BJ (cell line): ENCODE results near the gene RLF. TPM values are rescaled to one million over a fixed set of nuclear protein-coding genes. Genes with fewer than 3 reads are reported as not detected.

Source experiments
- CTCF ChIA-PET: fragments of 350-600 bp; formaldehyde crosslinking; extraction: SDS; loops from one replicate; lab custom pipeline; 2021; ENCODE audit warnings: antibody characterized with exemption, inconsistent platforms; lab: Yijun Ruan, JAX
- POLR2A ChIA-PET: fragments of 300-600 bp; sonication (Branson Sonifier 250); formaldehyde crosslinking; extraction: SDS; loops from one replicate; lab custom pipeline; 2021; ENCODE audit warnings: antibody characterized with exemption; lab: Charles Lee
- DNase-seq: peaks from one replicate; pipeline ENCODE4 v3.0.0-alpha.2; 2011; ENCODE audit warnings: low read depth
- H3K27me3 ChIP-seq: 2 replicates; pipeline ENCODE4 v1.6.0; 2011; ENCODE audit warnings: low read length; ENCODE audit not compliant: control insufficient read depth, insufficient read depth
- H3K36me3 ChIP-seq: 2 replicates; pipeline ENCODE4 v1.5.1; 2011; ENCODE audit warnings: low read length; ENCODE audit not compliant: control insufficient read depth, insufficient read depth
- H3K4me3 ChIP-seq: 2 replicates; pipeline ENCODE4 v1.5.1; 2011; ENCODE audit warnings: low read depth, mild to moderate bottlenecking, control low read depth, low read length
- polyA plus RNA-seq: library from polyadenylated mRNA; depleted of rRNA; stranded (reverse); fragments of >200 nt; gene quantifications from 2 replicates; pipeline ENCODE4 v1.2.3, GENCODE V29; 2011
- TF ChIP-seq, protein P1 (sequence below): IDR thresholded peaks from 2 replicates; pipeline ENCODE4 v1.5.1; 2011; ENCODE audit warnings: low read depth, mild to moderate bottlenecking, control low read depth, inconsistent platforms, low read length, moderate library complexity; ENCODE audit not compliant: insufficient read depth

RLF gene
- polyA plus RNA-seq, 1 experiment = 4.1 TPM

DNA sequence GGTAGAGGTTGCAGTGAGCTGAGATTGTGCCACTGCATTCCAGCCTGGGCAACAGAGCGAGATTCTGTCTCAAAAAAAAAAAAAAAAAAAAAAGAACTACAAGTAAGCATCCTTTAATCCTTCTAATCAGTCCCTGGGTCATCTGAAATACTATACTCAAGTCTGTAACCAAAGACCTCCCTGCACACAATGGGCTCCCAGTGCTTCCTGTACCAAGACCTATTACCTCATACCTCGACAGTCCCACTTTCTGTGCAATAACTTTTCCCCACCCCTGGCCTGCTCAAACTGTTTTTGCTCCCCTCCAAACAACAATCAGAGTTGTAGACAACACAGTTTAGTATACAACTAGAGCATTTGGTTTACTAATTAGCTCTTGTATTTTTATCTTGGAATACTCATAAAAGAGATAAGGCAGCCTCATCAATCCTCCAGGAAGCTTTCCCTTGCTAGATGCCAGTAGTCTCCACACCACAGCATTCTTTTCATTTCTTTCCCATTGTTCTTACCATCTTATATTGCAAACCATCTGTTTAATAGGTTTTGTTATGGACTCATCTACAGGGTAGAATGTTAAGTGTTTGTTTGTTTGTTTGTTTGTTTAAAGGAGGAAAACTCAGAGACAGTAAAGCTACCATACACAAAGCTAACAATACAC is 19.2 kb upstream of the RLF start:
- ChIA-PET POLR2A (no interaction called here), CTCF (interaction anchor here (1.1 to 5.7 kb wide), 6 partner anchors 12 to 296 kb away, joined by 3 to 116 read pairs (median 27); no protein-coding TSS in a partner anchor)
- Histone ChIP-seq H3K27me3 (peaks cover 9% of the 10 kb centered on the region), H3K36me3 (no peaks in the 10 kb centered on the region), H3K4me3 (no peak overlapping the region)
- no peak for DNase-seq
- TF ChIP-seq, protein P1, sequence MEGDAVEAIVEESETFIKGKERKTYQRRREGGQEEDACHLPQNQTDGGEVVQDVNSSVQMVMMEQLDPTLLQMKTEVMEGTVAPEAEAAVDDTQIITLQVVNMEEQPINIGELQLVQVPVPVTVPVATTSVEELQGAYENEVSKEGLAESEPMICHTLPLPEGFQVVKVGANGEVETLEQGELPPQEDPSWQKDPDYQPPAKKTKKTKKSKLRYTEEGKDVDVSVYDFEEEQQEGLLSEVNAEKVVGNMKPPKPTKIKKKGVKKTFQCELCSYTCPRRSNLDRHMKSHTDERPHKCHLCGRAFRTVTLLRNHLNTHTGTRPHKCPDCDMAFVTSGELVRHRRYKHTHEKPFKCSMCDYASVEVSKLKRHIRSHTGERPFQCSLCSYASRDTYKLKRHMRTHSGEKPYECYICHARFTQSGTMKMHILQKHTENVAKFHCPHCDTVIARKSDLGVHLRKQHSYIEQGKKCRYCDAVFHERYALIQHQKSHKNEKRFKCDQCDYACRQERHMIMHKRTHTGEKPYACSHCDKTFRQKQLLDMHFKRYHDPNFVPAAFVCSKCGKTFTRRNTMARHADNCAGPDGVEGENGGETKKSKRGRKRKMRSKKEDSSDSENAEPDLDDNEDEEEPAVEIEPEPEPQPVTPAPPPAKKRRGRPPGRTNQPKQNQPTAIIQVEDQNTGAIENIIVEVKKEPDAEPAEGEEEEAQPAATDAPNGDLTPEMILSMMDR = no peak

DNA sequence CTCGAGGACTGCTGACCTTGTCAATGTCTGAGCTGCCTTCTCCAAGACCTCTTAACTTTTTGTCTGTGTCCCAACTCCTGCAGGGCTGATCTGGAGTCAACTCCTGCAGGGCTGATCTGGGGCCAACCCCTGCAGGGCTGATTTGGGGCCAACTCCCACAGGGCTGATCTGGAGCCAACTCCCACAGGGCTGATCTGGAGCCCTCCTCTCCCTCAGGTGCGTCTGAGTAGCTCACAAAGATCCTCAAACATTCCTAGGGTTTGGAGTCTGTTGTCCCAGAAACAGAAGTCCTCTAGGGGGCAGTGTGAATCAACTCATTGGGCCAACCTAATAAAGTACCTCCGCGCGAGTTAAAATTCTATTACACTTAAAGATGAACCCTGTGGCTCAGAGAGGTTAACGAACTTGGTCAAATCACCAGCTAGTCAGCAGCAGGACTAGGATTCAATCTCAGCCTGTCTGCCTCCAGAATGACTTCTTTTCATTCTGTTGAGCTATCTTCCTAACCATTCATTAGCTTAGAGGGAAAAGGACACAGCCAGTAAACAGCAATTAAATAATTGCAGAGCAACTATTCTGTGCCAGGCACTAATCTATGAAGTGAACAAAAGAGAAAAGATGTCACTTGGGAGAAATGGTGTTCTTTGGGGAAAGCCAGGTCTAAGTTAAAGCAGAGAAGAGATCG is 17.2 kb upstream of the RLF start:
- ChIA-PET POLR2A (interaction anchor here (0.7 to 1.2 kb wide), 3 partner anchors 195 to 211 kb away, joined by 3 to 5 read pairs (median 5); no protein-coding TSS in a partner anchor), CTCF (interaction anchor here (0.6 to 5.7 kb wide), 48 partner anchors 10 to 297 kb away, joined by 3 to 116 read pairs (median 4); partner anchors contain the start of genes COL9A2, SMAP2 and ZMPSTE24)
- no peak overlapping the region for H3K4me3 ChIP-seq

DNA sequence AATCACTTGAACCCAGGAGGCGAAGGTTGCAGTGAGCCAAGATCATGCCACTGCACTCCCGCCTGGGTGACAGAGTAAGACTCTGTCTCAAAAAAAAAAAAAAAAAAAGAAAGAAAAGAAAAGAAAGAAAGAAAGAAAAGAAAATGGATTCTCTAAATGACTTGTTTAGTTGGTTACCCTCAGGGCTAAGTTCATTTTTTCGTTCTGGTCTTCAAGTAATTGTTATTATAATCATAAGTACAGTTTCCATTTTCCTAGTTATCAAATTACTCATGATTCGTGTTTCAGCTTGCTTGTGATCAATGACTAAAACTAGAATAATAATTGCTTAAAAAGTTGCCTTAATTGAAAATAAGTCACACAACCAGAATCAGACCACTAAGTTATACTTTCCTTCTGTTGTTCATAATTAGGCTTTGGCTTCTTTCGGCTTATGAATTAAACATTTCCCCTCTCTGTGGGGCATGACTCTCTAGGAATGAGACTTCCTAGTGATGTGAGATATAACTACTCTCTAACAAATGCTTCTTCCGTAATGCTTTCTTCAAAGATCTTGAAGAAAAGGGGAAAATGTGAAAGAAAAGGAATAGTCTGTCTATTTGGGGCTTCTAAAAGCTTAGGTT is 9.6 kb upstream of the RLF start:
- ChIA-PET POLR2A (interaction anchor here (1.0 kb wide), 1 partner anchor 187 kb away, joined by 7 read pairs; no protein-coding TSS in a partner anchor), CTCF (interaction anchor here (0.6 to 8.8 kb wide), 14 partner anchors 9 to 331 kb away, joined by 3 to 207 read pairs (median 9); partner anchors contain the start of genes COL9A2 and RLF)
- H3K4me3 ChIP-seq = no peak overlapping the region
- no peaks in the 10 kb centered on the region for H3K36me3 ChIP-seq
- TF ChIP-seq, protein P1 = no peak
- peaks cover 4% of the 10 kb centered on the region; the same call in 1 of the 2 replicates for H3K27me3 ChIP-seq
- DNase-seq = no peak

More for the DNA sequence above, 17.2 kb upstream of the RLF start:
- TF ChIP-seq, protein P1 = peak; percentile 81
- no peak for DNase-seq
- Histone ChIP-seq H3K27me3 (peaks cover 9% of the 10 kb centered on the region), H3K36me3 (no peaks in the 10 kb centered on the region)

DNA sequence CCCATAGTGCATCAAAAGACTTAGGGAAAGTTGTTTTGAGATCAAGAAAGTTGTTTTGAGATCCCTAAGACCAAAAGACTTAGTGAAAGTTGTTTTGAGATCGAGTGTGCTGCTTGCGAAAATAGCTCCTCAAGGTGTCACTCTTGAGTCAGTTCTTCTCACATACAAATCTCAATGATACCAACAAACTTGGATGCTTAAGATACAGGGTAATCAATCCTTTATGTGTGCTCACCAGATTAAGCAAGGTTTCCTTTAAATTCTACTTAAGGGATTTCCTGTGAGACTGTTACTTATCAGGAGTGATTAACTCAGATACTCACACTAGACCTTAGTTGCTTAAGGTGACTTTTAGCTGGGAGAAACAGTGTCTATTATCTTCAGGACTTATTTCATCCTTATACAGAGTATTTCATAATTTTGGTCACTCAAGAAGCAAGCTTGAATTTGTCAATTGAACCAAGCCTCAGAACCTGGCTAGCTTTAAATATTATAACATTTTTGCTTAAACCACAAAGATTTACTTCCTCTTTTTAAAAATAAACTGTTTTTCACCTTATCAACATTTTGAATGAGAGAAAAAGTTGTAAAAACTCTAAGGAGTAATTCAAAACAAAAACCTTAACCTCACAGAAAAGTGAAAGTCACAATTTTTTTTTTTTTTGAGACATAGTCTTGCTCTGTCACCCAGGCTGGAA is 8.0 kb upstream of the RLF start:
- no peak for DNase-seq
- TF ChIP-seq, protein P1 = peak; percentile 75
- no peaks in the 10 kb centered on the region for H3K36me3 ChIP-seq
- ChIA-PET POLR2A (no interaction called here), CTCF (interaction anchor here (0.8 to 8.8 kb wide), 42 partner anchors 7 to 294 kb away, joined by 3 to 207 read pairs (median 5); partner anchors contain the start of gene COL9A2)
- no peak overlapping the region for H3K4me3 ChIP-seq
- H3K27me3 ChIP-seq = peaks cover 6% of the 10 kb centered on the region; the same call in 1 of the 2 replicates
